ENCODE measurements around the gene TMEM186. TPM values are rescaled to one million over a fixed set of nuclear protein-coding genes. Genes with fewer than 3 reads are reported as not detected.

Gene TMEM186
- total RNA-seq, 1 donor from 2014 or later = 16.9 TPM

- no peaks in the 10 kb centered on the region for H3K9me3 Mint-ChIP-seq
- no peak overlapping the region for H3K4me3 Mint-ChIP-seq
- H3K27ac Mint-ChIP-seq = no peak overlapping the region
- peaks cover 6% of the 10 kb centered on the region for H3K36me3 Mint-ChIP-seq (ENCODE audit: low read depth)
- H3K4me1 Mint-ChIP-seq (ENCODE audit: low read depth) = no peaks in the 10 kb centered on the region
- DNase-seq (ENCODE audit: low spot score) = no peak
- no peaks in the 10 kb centered on the region for H3K27me3 Mint-ChIP-seq (ENCODE audit: insufficient read depth)
- intact Hi-C loops (cut with micrococcal nuclease) = no loop called here
These were observed 20.2 kb downstream of the TMEM186 start for GRCh38 chr16:8777217-8777616.

- Mint-ChIP-seq H3K4me1 (ENCODE audit: low read depth) (no peaks in the 10 kb centered on the region), H3K4me3 (no peak overlapping the region), H3K27me3 (ENCODE audit: insufficient read depth) (no peaks in the 10 kb centered on the region), H3K27ac (no peak overlapping the region), H3K9me3 (no peaks in the 10 kb centered on the region), H3K36me3 (ENCODE audit: low read depth) (peaks cover 6% of the 10 kb centered on the region)
- intact Hi-C loops (cut with micrococcal nuclease) = no loop called here
- no peak for DNase-seq (ENCODE audit: low spot score)
These were observed 21.3 kb downstream of the TMEM186 start for GRCh38 chr16:8776129-8776584.

GRCh38 chr16:8775359-8775758, 22.1 kb downstream of the TMEM186 start:
- no peak for DNase-seq (ENCODE audit: low spot score)
- Mint-ChIP-seq H3K27me3 (ENCODE audit: insufficient read depth) (no peaks in the 10 kb centered on the region), H3K4me1 (ENCODE audit: low read depth) (no peaks in the 10 kb centered on the region), H3K27ac (no peak overlapping the region), H3K4me3 (no peak overlapping the region), H3K9me3 (no peaks in the 10 kb centered on the region), H3K36me3 (ENCODE audit: low read depth) (peaks cover 6% of the 10 kb centered on the region)
- intact Hi-C loops (cut with micrococcal nuclease) = no loop called here

- Mint-ChIP-seq H3K27me3 (ENCODE audit: insufficient read depth) (no peaks in the 10 kb centered on the region), H3K4me1 (ENCODE audit: low read depth) (no peaks in the 10 kb centered on the region), H3K27ac (no peak overlapping the region), H3K4me3 (no peak overlapping the region), H3K9me3 (no peaks in the 10 kb centered on the region), H3K36me3 (ENCODE audit: low read depth) (peaks cover 6% of the 10 kb centered on the region)
- no peak for DNase-seq (ENCODE audit: low spot score)
- intact Hi-C loops (cut with micrococcal nuclease) = no loop called here
These were observed 23.2 kb downstream of the TMEM186 start for GRCh38 chr16:8774208-8774607.

GRCh38 chr16:8773537-8773936, 23.9 kb downstream of the TMEM186 start:
- Mint-ChIP-seq H3K36me3 (ENCODE audit: low read depth) (peaks cover 6% of the 10 kb centered on the region), H3K4me1 (ENCODE audit: low read depth) (no peaks in the 10 kb centered on the region), H3K4me3 (no peak overlapping the region), H3K27me3 (ENCODE audit: insufficient read depth) (no peaks in the 10 kb centered on the region), H3K9me3 (no peaks in the 10 kb centered on the region), H3K27ac (no peak overlapping the region)
- intact Hi-C loops (cut with micrococcal nuclease) = no loop called here
- no peak for DNase-seq (ENCODE audit: low spot score)

- DNase-seq (ENCODE audit: low spot score) = no peak
- Mint-ChIP-seq H3K4me1 (ENCODE audit: low read depth) (no peaks in the 10 kb centered on the region), H3K4me3 (no peak overlapping the region), H3K27ac (no peak overlapping the region), H3K27me3 (ENCODE audit: insufficient read depth) (no peaks in the 10 kb centered on the region), H3K9me3 (no peaks in the 10 kb centered on the region), H3K36me3 (ENCODE audit: low read depth) (no peaks in the 10 kb centered on the region)
- intact Hi-C loops (cut with micrococcal nuclease) = no loop called here
These were observed 28.7 kb downstream of the TMEM186 start for GRCh38 chr16:8768692-8769091.

GRCh38 chr16:8768283-8768682, 29.2 kb downstream of the TMEM186 start:
- H3K27me3 Mint-ChIP-seq (ENCODE audit: insufficient read depth) = no peaks in the 10 kb centered on the region
- intact Hi-C loops (cut with micrococcal nuclease) = no loop called here
- no peak overlapping the region for H3K27ac Mint-ChIP-seq
- no peaks in the 10 kb centered on the region for H3K4me1 Mint-ChIP-seq (ENCODE audit: low read depth)
- no peak overlapping the region for H3K4me3 Mint-ChIP-seq
- DNase-seq (ENCODE audit: low spot score) = no peak
- no peaks in the 10 kb centered on the region for H3K36me3 Mint-ChIP-seq (ENCODE audit: low read depth)
- no peaks in the 10 kb centered on the region for H3K9me3 Mint-ChIP-seq

GRCh38 chr16:8767176-8767575, 30.3 kb downstream of the TMEM186 start:
- no peaks in the 10 kb centered on the region for H3K36me3 Mint-ChIP-seq (ENCODE audit: low read depth)
- no peaks in the 10 kb centered on the region for H3K9me3 Mint-ChIP-seq
- H3K27ac Mint-ChIP-seq = no peak overlapping the region
- no peak for DNase-seq (ENCODE audit: low spot score)
- H3K4me3 Mint-ChIP-seq = no peak overlapping the region
- intact Hi-C loops (cut with micrococcal nuclease) = no loop called here
- no peaks in the 10 kb centered on the region for H3K4me1 Mint-ChIP-seq (ENCODE audit: low read depth)
- no peaks in the 10 kb centered on the region for H3K27me3 Mint-ChIP-seq (ENCODE audit: insufficient read depth)

GRCh38 chr16:8764525-8765250, 32.8 kb downstream of the TMEM186 start:
- intact Hi-C loops (cut with micrococcal nuclease) = no loop called here
- no peak overlapping the region for H3K4me3 Mint-ChIP-seq
- no peaks in the 10 kb centered on the region for H3K4me1 Mint-ChIP-seq (ENCODE audit: low read depth)
- H3K9me3 Mint-ChIP-seq = no peaks in the 10 kb centered on the region
- H3K27me3 Mint-ChIP-seq (ENCODE audit: insufficient read depth) = no peaks in the 10 kb centered on the region
- H3K27ac Mint-ChIP-seq = no peak overlapping the region
- H3K36me3 Mint-ChIP-seq (ENCODE audit: low read depth) = no peaks in the 10 kb centered on the region
- no peak for DNase-seq (ENCODE audit: low spot score)

GRCh38 chr16:8763899-8764298, 33.5 kb downstream of the TMEM186 start:
- H3K27ac Mint-ChIP-seq = no peak overlapping the region
- intact Hi-C loops (cut with micrococcal nuclease) = no loop called here
- no peaks in the 10 kb centered on the region for H3K36me3 Mint-ChIP-seq (ENCODE audit: low read depth)
- DNase-seq (ENCODE audit: low spot score) = no peak
- no peak overlapping the region for H3K4me3 Mint-ChIP-seq
- no peaks in the 10 kb centered on the region for H3K27me3 Mint-ChIP-seq (ENCODE audit: insufficient read depth)
- H3K4me1 Mint-ChIP-seq (ENCODE audit: low read depth) = no peaks in the 10 kb centered on the region
- no peaks in the 10 kb centered on the region for H3K9me3 Mint-ChIP-seq

GRCh38 chr16:8763083-8763482, 34.4 kb downstream of the TMEM186 start:
- Mint-ChIP-seq H3K4me1 (ENCODE audit: low read depth) (no peaks in the 10 kb centered on the region), H3K9me3 (no peaks in the 10 kb centered on the region), H3K27ac (no peak overlapping the region), H3K4me3 (no peak overlapping the region), H3K27me3 (ENCODE audit: insufficient read depth) (no peaks in the 10 kb centered on the region), H3K36me3 (ENCODE audit: low read depth) (no peaks in the 10 kb centered on the region)
- intact Hi-C loops (cut with micrococcal nuclease) = no loop called here
- no peak for DNase-seq (ENCODE audit: low spot score)

GRCh38 chr16:8762254-8762653, 35.2 kb downstream of the TMEM186 start:
- DNase-seq (ENCODE audit: low spot score) = no peak

GRCh38 chr16:8761078-8761477, 36.4 kb downstream of the TMEM186 start:
- H3K36me3 Mint-ChIP-seq (ENCODE audit: low read depth) = no peaks in the 10 kb centered on the region
- no peaks in the 10 kb centered on the region for H3K4me1 Mint-ChIP-seq (ENCODE audit: low read depth)
- intact Hi-C loops (cut with micrococcal nuclease) = no loop called here
- H3K27me3 Mint-ChIP-seq (ENCODE audit: insufficient read depth) = no peaks in the 10 kb centered on the region
- H3K27ac Mint-ChIP-seq = no peak overlapping the region
- no peaks in the 10 kb centered on the region for H3K9me3 Mint-ChIP-seq
- DNase-seq (ENCODE audit: low spot score) = no peak
- H3K4me3 Mint-ChIP-seq = no peak overlapping the region

More at GRCh38 chr16:8762254-8762653, 35.2 kb downstream of the TMEM186 start:
- Mint-ChIP-seq H3K27ac (no peak overlapping the region), H3K9me3 (no peaks in the 10 kb centered on the region), H3K27me3 (ENCODE audit: insufficient read depth) (no peaks in the 10 kb centered on the region), H3K4me1 (ENCODE audit: low read depth) (no peaks in the 10 kb centered on the region), H3K4me3 (no peak overlapping the region), H3K36me3 (ENCODE audit: low read depth) (no peaks in the 10 kb centered on the region)
- intact Hi-C loops (cut with micrococcal nuclease) = no loop called here

GRCh38 chr16:8760021-8760420, 37.4 kb downstream of the TMEM186 start:
- no peaks in the 10 kb centered on the region for H3K4me1 Mint-ChIP-seq (ENCODE audit: low read depth)
- no peaks in the 10 kb centered on the region for H3K36me3 Mint-ChIP-seq (ENCODE audit: low read depth)
- intact Hi-C loops (cut with micrococcal nuclease) = no loop called here
- no peaks in the 10 kb centered on the region for H3K27me3 Mint-ChIP-seq (ENCODE audit: insufficient read depth)
- no peak overlapping the region for H3K27ac Mint-ChIP-seq
- H3K9me3 Mint-ChIP-seq = no peaks in the 10 kb centered on the region
- no peak for DNase-seq (ENCODE audit: low spot score)
- H3K4me3 Mint-ChIP-seq = no peak overlapping the region
